ENCODE results near the gene ANLN. TPM values are rescaled to one million over a fixed set of nuclear protein-coding genes. Genes with fewer than 3 reads are reported as not detected.

The ANLN gene
- total and polyA plus RNA-seq, 9 of the 15 experiments (the other 6 are each of a cell fraction or from before 2014, with no cell fraction given), result 18.1 to 66.2 (median 38.7) TPM

- TF ChIP-seq, protein P1, sequence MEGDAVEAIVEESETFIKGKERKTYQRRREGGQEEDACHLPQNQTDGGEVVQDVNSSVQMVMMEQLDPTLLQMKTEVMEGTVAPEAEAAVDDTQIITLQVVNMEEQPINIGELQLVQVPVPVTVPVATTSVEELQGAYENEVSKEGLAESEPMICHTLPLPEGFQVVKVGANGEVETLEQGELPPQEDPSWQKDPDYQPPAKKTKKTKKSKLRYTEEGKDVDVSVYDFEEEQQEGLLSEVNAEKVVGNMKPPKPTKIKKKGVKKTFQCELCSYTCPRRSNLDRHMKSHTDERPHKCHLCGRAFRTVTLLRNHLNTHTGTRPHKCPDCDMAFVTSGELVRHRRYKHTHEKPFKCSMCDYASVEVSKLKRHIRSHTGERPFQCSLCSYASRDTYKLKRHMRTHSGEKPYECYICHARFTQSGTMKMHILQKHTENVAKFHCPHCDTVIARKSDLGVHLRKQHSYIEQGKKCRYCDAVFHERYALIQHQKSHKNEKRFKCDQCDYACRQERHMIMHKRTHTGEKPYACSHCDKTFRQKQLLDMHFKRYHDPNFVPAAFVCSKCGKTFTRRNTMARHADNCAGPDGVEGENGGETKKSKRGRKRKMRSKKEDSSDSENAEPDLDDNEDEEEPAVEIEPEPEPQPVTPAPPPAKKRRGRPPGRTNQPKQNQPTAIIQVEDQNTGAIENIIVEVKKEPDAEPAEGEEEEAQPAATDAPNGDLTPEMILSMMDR (IDR thresholded peaks at IDR 0.05 in 2 of 3, conservative IDR thresholded peaks at IDR 0.05 in 1 of 3; ENCODE audit: insufficient read depth in 2 of 3, low read depth in 1 of 3, low read length in 3 of 3), result no peak
- no peak for TF ChIP-seq STAT5B (CRISPR knock-in tag; IDR thresholded peaks at IDR 0.05)
- TF ChIP-seq TFE3 (CRISPR knock-in tag; IDR thresholded peaks at IDR 0.05), result peak; percentile 95
- peak; percentile 68 for TF ChIP-seq TAF9B (IDR thresholded peaks at IDR 0.05; ENCODE audit: partially characterized antibody)
- TF ChIP-seq CCNT2 (IDR thresholded peaks at IDR 0.05; ENCODE audit: borderline replicate concordance, extremely low read depth, insufficient read length, low read depth, low read length), result peak; percentile 94
- peak; percentile 82; the same call in 1 of the 2 replicates for TF ChIP-seq ZNF609 (CRISPR knock-in tag; IDR thresholded peaks at IDR 0.05; ENCODE audit: borderline replicate concordance)
- no peak for TF ChIP-seq DMBX1 (CRISPR knock-in tag; IDR thresholded peaks at IDR 0.05; ENCODE audit: borderline replicate concordance)
- TF ChIP-seq ZNF197 (CRISPR knock-in tag; IDR thresholded peaks at IDR 0.05; ENCODE audit: low read depth), result no peak
- TF ChIP-seq, protein P2, sequence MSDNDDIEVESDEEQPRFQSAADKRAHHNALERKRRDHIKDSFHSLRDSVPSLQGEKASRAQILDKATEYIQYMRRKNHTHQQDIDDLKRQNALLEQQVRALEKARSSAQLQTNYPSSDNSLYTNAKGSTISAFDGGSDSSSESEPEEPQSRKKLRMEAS (CRISPR knock-in tag; IDR thresholded peaks at IDR 0.05), result peak; percentile 70
- TF ChIP-seq ZNF384 (IDR thresholded peaks at IDR 0.05; ENCODE audit: low read depth, low read length), result no peak
- TF ChIP-seq, protein P3, sequence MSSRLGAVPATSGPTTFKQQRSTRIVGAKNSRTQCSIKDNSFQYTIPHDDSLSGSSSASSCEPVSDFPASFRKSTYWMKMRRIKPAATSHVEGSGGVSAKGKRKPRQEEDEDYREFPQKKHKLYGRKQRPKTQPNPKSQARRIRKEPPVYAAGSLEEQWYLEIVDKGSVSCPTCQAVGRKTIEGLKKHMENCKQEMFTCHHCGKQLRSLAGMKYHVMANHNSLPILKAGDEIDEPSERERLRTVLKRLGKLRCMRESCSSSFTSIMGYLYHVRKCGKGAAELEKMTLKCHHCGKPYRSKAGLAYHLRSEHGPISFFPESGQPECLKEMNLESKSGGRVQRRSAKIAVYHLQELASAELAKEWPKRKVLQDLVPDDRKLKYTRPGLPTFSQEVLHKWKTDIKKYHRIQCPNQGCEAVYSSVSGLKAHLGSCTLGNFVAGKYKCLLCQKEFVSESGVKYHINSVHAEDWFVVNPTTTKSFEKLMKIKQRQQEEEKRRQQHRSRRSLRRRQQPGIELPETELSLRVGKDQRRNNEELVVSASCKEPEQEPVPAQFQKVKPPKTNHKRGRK (tag; IDR thresholded peaks at IDR 0.05), result no peak
- TF ChIP-seq PHF20 (IDR thresholded peaks at IDR 0.05; ENCODE audit: partially characterized antibody), result no peak
- TF ChIP-seq CBFB (CRISPR knock-in tag; IDR thresholded peaks at IDR 0.05), result no peak
- no peak for TF ChIP-seq ZNF584 (CRISPR knock-in tag; IDR thresholded peaks at IDR 0.05; ENCODE audit: low read depth)
- no peak for TF ChIP-seq ZNF436 (CRISPR knock-in tag; IDR thresholded peaks at IDR 0.05)
- 0 out of 2 replicates have a peak, but pooled peaks have one; percentile 31 for TF ChIP-seq FOXP1 (CRISPR knock-in tag; IDR thresholded peaks at IDR 0.05)
Observed at GRCh38 chr7:36389371-36390198, at the start of gene ANLN (continued).
